AG10803 (cell line): Measurements from ENCODE around the gene PAFAH1B2.
"Not testable (repeated sequence)": the region's sequence is repeated elsewhere in the genome, so short reads cannot be mapped to it uniquely, and the experiment has no call there.

Experiments
- DNase-seq: peaks from one replicate; pipeline ENCODE4 v3.0.0; 2010; ENCODE audit warnings: low read depth
- H3K4me3 ChIP-seq: 2 replicates; pipeline ENCODE4 v1.5.1; 2011; ENCODE audit warnings: mild to moderate bottlenecking, low read length, control low read depth
- CTCF ChIP-seq: conservative IDR thresholded peaks from 2 replicates; pipeline ENCODE4 v1.5.1; 2011; ENCODE audit warnings: mild to moderate bottlenecking, low read length, control low read depth, inconsistent platforms

PAFAH1B2 gene

GRCh38 chr11:117130879-117131278 lies 13.2 kb upstream of the PAFAH1B2 start:
- no peak for DNase-seq
- H3K4me3 ChIP-seq: no peak overlapping the region
- TF ChIP-seq CTCF: no peak

GRCh38 chr11:117134431-117134830 lies 9.7 kb upstream of the PAFAH1B2 start:
- DNase-seq: no peak
- TF ChIP-seq CTCF: no peak
- no peak overlapping the region for H3K4me3 ChIP-seq

GRCh38 chr11:117134979-117135378 lies 9.1 kb upstream of the PAFAH1B2 start:
- DNase-seq: not testable (repeated sequence)

GRCh38 chr11:117137223-117138086 lies 6.6 kb upstream of the PAFAH1B2 start:
- H3K4me3 ChIP-seq, DNase-seq: not testable (repeated sequence)

More at GRCh38 chr11:117134979-117135378, 9.1 kb upstream of the PAFAH1B2 start:
- H3K4me3 ChIP-seq: not testable (repeated sequence)

- peak overlapping the region; percentile 93 for H3K4me3 ChIP-seq
- peak; percentile 36 for DNase-seq
- TF ChIP-seq CTCF: no peak
Measured at GRCh38 chr11:117143390-117143789, 697 bp upstream of the PAFAH1B2 start.

- no peak for TF ChIP-seq CTCF
- DNase-seq: peak; percentile 61
- peak overlapping the region; percentile 93 for H3K4me3 ChIP-seq
Measured at GRCh38 chr11:117144477-117145392, 648 bp downstream of the PAFAH1B2 start.

- peak; percentile 54 for DNase-seq
- peak overlapping the region; percentile 93 for H3K4me3 ChIP-seq
- TF ChIP-seq CTCF: peak; percentile 41
Measured at GRCh38 chr11:117145393-117145761, 1.3 kb downstream of the PAFAH1B2 start.

- peak overlapping the region; percentile 22; the same call in 1 of the 2 replicates for H3K4me3 ChIP-seq
- no peak for TF ChIP-seq CTCF
- DNase-seq: peak; percentile 21
Measured at GRCh38 chr11:117146521-117146920, 2.4 kb downstream of the PAFAH1B2 start.
